ENCODE results near the gene SNX9. TPM values are rescaled to one million over a fixed set of nuclear protein-coding genes. Genes with fewer than 3 reads are reported as not detected.

Gene SNX9
- total RNA-seq, 2 experiments from 2014 or later: 14.9 to 39.4 TPM

Other genes starting within 250 kb of the SNX9 start
- gene SYNJ2, start 158.6 kb downstream of the SNX9 start, total RNA-seq: 10 to 100 TPM; 41.2 to 42.7 TPM

Measured in activated CD8-positive, alpha-beta memory T cell treated with anti-CD3 and anti-CD28 coated beads, Interleukin-2, amount 10 ng/mL, durations not matched to agents 7 days and 5 days (primary cell).